HG03280 (cell line): ENCODE results near the gene EPHA6.

Experiments
- ATAC-seq: cut with Tn5 transposase; IDR thresholded peaks from one replicate; pipeline ENCODE4 v1.9.1; 2021; ENCODE audit warnings: mild to moderate bottlenecking, moderate library complexity; ENCODE audit not compliant: unreplicated experiment

EPHA6 gene

DNA sequence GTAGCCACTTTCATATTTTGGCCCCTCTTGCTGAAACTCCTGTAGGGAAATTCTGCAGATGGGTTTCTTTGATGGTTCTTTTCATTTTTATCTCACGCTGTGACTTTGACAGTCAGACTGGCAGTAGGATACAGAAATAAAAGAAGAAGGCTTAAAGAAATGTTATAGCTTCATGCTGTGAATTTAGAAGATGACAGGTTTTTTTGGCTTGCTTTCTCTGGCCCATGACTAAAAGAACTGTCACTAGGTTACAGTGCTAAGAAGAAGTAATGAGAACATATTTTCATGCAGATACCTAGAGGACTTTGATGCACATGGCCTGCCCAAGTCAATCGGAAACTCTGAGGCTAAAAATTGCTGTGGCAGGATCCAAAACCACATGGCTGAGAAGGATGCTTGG lies 334.5 kb downstream of the EPHA6 start:
- ATAC-seq: no peak

DNA sequence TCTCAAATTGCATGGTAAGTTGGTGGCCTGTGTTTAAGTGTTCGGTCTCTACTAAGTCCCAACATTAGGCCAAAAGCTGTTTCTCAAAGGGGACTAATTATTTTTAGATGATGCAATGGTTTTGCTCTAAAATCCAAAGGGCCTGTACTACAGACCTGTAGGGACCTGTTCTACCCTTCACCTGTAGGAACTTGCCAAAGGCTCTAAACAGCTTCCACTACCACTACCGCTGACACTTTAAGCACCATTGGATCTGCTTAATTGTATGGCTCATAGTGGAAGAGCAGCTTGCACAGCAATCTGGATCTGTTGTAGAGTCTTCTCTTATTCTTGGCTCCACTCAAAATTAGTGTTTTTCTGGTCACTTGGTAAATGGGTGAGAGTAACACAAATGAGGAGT lies 346.8 kb downstream of the EPHA6 start:
- ATAC-seq: no peak

GRCh38 chr3:97177242-97177641 lies 362.8 kb downstream of the EPHA6 start:
- ATAC-seq: no peak

DNA sequence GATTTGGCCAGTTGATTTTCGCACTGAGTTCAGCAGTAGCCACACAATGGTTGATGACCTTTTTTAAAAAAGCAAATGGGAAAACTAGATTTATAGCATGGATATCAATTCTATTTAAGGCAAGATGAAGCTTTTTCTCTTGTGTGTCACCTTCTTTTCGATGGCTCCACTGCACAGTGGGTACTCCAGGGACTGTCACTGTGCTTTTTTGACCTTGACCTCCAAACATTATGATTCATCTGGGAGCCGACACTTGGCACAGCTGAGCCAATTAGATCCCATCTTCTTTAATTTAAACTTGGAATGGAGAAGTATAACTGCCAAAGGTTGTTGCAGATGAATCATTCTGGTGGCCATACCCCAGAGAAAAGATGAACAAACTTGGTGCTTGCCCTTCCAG lies 367.3 kb downstream of the EPHA6 start:
- no peak for ATAC-seq

DNA sequence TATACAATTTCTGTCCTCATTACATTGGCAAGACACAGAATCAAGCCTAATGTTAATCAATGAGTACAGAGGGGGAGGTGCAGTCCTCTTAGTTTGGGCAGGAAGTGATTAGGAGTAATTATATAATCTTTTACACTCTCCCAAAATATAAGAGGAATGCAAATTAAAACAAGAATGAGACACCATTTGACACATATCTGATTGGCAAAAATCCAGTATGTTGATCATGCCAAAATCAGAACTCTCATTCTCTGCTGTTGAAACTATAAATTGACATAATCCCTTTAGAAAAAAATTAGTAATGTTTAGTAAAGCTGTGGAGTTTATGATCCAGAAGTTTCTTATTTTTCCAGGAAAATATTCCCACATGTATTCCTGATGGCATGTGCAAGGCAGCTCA lies 373.4 kb downstream of the EPHA6 start:
- ATAC-seq: no peak

- no peak for ATAC-seq
Measured at GRCh38 chr3:97189835-97190234, 375.4 kb downstream of the EPHA6 start.

GRCh38 chr3:97197083-97197482 lies 382.7 kb downstream of the EPHA6 start:
- no peak for ATAC-seq

DNA sequence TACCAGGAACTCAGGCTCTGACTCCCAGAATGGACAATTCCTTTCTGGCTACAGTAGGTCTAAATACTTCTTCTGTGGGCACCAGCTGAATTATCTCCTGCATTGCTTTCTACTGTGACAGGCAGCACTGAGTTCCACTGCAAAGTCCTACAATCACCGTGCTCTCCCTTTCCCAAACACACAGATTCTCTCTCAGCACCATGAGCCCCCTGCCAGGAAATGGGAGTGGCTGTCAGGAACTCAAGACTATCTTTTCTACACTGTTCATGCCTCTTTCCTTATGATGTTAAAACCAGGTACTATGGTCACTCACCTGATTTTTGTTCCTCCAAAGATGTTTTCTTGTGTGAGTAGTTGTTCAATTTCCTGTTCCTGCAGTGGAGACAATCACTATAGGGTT lies 383.4 kb downstream of the EPHA6 start:
- ATAC-seq: no peak

DNA sequence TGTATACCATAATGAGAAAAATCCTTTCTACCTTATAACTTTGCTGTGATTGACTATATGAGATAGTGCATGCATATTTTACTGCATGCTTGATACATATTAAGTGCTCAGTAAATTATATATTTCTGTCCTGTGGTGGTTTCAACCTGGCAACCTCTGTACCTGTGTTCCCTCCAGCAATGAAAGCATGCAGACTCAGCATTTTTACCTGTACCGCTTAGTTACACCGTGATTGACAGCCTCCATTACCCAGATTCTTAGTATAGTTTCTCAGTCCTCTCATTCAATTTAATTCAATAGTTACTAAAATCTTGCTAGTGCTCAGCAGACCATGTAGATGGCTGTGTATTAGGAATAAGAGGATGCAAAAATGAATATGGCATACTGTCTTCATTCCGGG lies 386.0 kb downstream of the EPHA6 start:
- ATAC-seq: no peak

DNA sequence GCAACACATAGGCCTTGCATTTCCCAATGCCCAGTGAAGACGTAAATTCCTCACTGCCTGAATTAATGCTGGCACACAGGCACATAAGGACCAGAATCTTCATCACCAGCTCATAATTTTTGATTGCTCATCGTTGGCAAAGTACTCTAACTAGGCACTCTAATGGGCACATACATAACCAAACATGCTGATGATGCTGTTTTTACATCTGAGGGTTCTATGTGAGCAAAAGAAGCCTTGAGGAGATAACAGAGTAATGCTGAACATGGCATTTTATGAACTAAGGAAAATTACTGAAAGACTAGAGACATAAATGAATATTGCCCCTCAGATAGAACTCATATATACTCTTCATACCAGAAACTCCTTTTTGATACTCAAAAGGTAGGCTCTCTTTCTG lies 387.4 kb downstream of the EPHA6 start:
- no peak for ATAC-seq

- no peak for ATAC-seq
Measured at GRCh38 chr3:97228966-97229365, 414.6 kb downstream of the EPHA6 start.

GRCh38 chr3:97230486-97230885 lies 416.1 kb downstream of the EPHA6 start:
- ATAC-seq: no peak

DNA sequence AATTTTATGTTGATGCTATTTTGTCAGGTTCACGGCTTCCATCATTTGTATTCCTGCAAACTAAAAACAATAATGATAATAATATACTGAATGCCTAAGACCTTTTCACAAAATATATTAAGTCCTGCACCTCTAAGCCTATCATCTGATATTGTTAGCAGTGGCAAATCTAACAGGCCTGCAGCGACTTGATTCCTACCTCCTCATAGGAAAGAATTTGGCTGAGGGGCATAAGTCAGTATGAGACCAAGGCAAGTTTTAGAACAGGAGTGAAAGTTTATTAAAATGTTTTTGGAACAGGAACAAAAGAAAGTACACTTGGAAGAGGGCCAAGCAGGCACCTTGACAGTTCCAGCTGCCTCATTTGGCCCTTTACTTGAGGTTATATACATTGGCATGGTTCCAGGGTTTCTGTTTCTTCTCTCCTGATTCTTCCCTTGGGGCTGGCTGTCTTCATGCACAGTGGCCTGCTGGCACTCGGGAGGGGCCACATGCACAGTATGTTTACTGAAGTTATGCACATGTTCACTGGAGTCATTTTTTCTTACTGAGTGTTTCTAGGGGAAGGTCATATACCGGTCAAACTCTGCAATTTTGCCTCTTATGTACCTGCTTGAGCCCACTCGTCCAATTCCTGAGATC lies 418.1 kb downstream of the EPHA6 start:
- ATAC-seq: no peak

- ATAC-seq: no peak
Measured at GRCh38 chr3:97235179-97235578, 420.8 kb downstream of the EPHA6 start.

- ATAC-seq: no peak
Measured at GRCh38 chr3:97235611-97236315, 421.4 kb downstream of the EPHA6 start.

- ATAC-seq: no peak
Measured at GRCh38 chr3:97241417-97241816, 427.0 kb downstream of the EPHA6 start.

DNA sequence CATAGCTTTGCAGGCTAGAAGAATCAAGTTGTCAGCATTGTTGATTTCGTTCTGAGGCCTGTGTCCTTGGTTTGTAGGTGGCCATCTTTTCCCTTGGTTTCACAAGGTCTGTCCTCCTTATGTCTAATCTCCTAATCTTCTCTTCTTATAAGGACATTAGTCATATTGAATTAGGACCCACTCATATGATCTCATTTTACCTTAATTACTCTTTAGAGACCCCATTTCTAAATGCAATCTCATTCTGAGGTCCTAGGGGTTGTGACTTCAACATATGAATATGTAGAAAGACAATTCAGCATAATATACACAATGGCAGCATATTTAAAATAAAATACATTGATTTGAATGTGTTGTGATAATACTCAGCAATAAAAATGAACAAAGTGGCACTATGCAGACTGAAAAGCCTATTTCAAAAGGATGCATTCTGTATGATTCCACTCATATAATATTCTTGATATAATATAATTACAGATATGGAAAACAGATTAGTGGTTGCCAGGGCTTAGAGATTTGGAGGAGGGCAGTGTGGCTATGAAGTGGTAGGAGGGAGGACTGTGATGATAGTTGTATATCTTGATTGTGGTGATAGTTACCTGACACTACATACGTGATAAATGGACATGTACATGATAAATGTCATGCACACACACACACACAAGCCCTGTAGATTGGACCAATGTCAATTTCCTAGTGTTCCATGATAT lies 431.0 kb downstream of the EPHA6 start:
- no peak for ATAC-seq

DNA sequence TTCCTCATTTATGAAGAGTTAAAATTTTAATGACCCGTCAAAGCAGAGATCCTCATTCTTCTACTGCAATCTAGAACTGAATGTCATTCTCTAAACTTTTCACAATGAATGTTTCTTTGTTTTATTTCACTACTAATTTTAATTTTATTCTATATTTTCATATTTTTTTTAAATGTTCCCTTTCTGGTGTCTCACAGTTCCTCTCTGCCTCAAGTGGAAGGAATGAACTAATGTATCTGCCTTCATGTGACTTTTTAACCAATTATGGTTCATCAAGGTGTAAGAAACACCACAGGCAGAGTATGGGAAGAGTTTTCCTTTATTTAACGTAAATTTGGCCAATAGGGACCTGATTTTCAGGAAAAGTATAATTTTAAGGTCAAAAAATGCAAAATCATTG lies 441.7 kb downstream of the EPHA6 start:
- ATAC-seq: no peak

DNA sequence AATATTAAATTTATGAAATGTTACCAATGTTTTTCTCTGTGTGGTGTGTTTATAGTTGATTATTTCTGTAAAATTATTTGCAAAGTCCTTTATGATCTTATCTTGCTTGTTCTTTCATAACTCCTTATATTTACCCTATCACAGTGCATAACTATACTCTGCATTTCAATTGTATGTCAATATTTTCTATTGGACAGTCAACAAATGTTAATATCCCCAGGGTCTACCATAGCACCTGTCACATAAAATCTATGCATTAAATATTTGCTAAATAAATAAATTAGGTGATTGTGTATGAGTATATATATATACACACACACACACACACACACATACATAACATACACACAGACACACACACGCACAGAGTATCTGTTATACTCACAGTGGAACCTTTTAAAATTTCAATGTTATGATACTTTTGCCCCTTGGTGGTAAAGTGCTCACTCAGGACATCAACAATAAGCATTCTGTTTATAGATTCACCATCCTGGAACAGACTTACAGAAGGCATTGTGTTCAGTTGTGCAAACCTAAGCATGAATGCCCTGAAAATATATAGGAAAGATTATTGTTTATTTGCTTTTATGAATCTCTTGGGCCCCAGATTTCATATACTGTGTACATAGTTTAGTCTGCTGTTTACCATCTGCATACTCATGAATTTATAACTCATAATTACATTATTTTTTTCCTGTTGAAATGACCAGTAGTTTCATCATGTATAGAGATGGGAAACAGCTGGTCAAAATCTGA lies 443.7 kb downstream of the EPHA6 start:
- no peak for ATAC-seq

- no peak for ATAC-seq
Measured at GRCh38 chr3:97259263-97259662, 444.9 kb downstream of the EPHA6 start.

DNA sequence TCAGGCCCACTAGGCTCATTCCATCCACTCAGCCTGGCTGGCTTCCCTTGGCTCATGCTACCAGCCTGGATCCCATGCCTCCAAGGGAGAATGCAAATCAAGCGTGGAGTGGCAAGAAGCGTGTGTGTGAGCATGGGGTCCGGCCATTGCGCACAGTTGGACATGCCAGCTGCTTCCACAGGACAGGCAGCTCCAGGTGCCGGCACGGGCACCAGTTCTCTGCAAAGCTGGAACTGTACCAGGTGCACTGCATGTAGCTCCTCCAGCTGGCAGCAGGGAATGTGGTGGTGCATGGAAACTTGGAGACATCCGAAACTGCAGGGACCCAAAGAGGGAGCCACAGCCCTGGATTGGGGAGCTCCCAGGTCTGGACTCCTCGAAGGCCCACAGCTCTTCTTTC lies 449.8 kb downstream of the EPHA6 start:
- ATAC-seq: no peak
